Glutamatergic neuron (in vitro differentiated cells): ENCODE data around the gene SLC17A1. TPM values are rescaled to one million over a fixed set of nuclear protein-coding genes. Genes with fewer than 3 reads are reported as not detected.
"Not testable (repeated sequence)": the region's sequence is repeated elsewhere in the genome, so short reads cannot be mapped to it uniquely, and the experiment has no call there.

ENCODE experiments used
- DNase-seq: peaks from one replicate; pipeline ENCODE4 v3.0.0; 2022
- H3K27ac Mint-ChIP-seq: one replicate; pipeline ENCODE4 v1.8.0; 2020; ENCODE audit warnings: mild to moderate bottlenecking, mixed read lengths, inconsistent platforms; ENCODE audit not compliant: unreplicated experiment
- H3K27me3 Mint-ChIP-seq: one replicate; pipeline ENCODE4 v1.8.0; 2020; ENCODE audit warnings: mild to moderate bottlenecking, moderate library complexity, mixed read lengths, inconsistent platforms; ENCODE audit not compliant: unreplicated experiment
- H3K36me3 Mint-ChIP-seq: one replicate; pipeline ENCODE4 v1.8.0; 2020; ENCODE audit warnings: mild to moderate bottlenecking, mixed read lengths, inconsistent platforms; ENCODE audit not compliant: unreplicated experiment
- H3K4me1 Mint-ChIP-seq: one replicate; pipeline ENCODE4 v1.8.0; 2020; ENCODE audit warnings: mild to moderate bottlenecking, low read depth, mixed read lengths, inconsistent platforms; ENCODE audit not compliant: unreplicated experiment
- H3K4me3 Mint-ChIP-seq: one replicate; pipeline ENCODE4 v1.8.0; 2020; ENCODE audit warnings: mild to moderate bottlenecking, mixed read lengths, inconsistent platforms; ENCODE audit not compliant: unreplicated experiment
- H3K9me3 Mint-ChIP-seq: one replicate; pipeline ENCODE4 v1.8.0; 2020; ENCODE audit warnings: mild to moderate bottlenecking, moderate library complexity, mixed read lengths, inconsistent platforms; ENCODE audit not compliant: unreplicated experiment
- total RNA-seq: library from RNA; stranded (reverse); fragmentation: NEBNext Ultra II Directional; extraction: Animal tissue kit (Norgen Biotek cat#: 25700); gene quantifications from one replicate; pipeline ENCODE4 v1.2.1, GENCODE V29; 2021; ENCODE audit not compliant: unreplicated experiment
- TF ChIP-seq, protein P1 (sequence below): fragments of 200-600 bp; sonication (generic); IDR thresholded peaks from one replicate; pipeline ENCODE4 v1.5.0; 2021; ENCODE audit not compliant: partially characterized antibody, unreplicated experiment

Gene SLC17A1
- total RNA-seq, 1 donor from 2014 or later, result not detected

DNA sequence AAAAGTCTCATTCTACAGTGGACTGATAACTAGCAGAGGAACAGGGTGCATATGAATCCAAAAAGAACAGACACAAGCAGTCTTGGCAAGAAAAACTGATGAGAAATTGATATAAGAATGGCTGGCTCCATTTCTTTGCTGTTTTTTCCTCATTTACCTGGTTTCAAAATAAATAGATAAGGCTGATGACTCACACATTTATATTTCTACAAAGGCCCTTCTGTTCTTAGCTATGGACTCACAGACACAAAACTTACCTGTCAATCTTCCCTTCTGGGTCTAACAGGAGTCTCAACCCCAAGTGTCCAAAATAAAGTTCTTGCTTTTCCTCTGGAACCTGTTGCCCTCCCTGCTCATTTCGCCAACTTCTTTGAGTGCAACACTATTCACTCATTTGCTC, 76.4 kb downstream of the SLC17A1 start:
- no peaks in the 10 kb centered on the region for H3K4me1 Mint-ChIP-seq
- H3K4me3 Mint-ChIP-seq, result no peak overlapping the region
- no peaks in the 10 kb centered on the region for H3K36me3 Mint-ChIP-seq
- H3K9me3 Mint-ChIP-seq, result peaks cover 2% of the 10 kb centered on the region
- TF ChIP-seq, protein P1, sequence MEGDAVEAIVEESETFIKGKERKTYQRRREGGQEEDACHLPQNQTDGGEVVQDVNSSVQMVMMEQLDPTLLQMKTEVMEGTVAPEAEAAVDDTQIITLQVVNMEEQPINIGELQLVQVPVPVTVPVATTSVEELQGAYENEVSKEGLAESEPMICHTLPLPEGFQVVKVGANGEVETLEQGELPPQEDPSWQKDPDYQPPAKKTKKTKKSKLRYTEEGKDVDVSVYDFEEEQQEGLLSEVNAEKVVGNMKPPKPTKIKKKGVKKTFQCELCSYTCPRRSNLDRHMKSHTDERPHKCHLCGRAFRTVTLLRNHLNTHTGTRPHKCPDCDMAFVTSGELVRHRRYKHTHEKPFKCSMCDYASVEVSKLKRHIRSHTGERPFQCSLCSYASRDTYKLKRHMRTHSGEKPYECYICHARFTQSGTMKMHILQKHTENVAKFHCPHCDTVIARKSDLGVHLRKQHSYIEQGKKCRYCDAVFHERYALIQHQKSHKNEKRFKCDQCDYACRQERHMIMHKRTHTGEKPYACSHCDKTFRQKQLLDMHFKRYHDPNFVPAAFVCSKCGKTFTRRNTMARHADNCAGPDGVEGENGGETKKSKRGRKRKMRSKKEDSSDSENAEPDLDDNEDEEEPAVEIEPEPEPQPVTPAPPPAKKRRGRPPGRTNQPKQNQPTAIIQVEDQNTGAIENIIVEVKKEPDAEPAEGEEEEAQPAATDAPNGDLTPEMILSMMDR, result no peak
- DNase-seq, result no peak
- H3K27me3 Mint-ChIP-seq, result peaks cover 2% of the 10 kb centered on the region
- no peak overlapping the region for H3K27ac Mint-ChIP-seq

- Mint-ChIP-seq H3K4me1 (no peaks in the 10 kb centered on the region), H3K27me3 (peaks cover 2% of the 10 kb centered on the region), H3K4me3 (no peak within 1 kb of the TSS), H3K27ac (no peak within 1 kb of the TSS), H3K36me3 (no peaks in the 10 kb centered on the region), H3K9me3 (peaks cover 2% of the 10 kb centered on the region)
- TF ChIP-seq, protein P1, result no peak
- DNase-seq, result no peak
These were observed 77.3 kb downstream of the SLC17A1 start, which contains the start of gene SLC17A4 for GRCh38 chr6:25754535-25754934. TSS of gene SLC17A4 (plus strand) at chr6:25754742. CDS start at chr6:25761963, 7,221 bp downstream.

DNA sequence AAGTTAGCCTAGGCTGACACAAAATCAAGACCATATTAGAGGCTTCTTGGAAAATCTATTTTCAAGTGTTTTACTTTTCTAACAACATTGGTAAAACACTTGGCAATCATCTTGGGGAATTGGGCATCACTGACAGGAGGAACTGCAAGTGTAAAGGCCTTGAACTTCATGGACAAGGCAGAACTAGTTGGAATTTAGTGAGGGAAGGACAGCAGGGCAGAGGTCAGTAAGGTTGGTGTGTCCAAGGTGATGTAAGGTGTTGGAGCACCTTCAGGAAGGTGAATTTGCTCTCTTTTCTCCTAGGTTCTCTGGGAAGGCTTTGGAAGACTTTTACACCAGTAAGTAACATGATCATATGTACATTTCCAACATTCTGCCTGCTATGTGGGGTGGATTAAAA, 78.8 kb downstream of the SLC17A1 start:
- Mint-ChIP-seq H3K27me3 (peaks cover 2% of the 10 kb centered on the region), H3K27ac (no peak overlapping the region), H3K9me3 (peaks cover 2% of the 10 kb centered on the region), H3K36me3 (no peaks in the 10 kb centered on the region), H3K4me1 (peaks cover 6% of the 10 kb centered on the region), H3K4me3 (no peak overlapping the region)
- no peak for DNase-seq
- TF ChIP-seq, protein P1, result no peak

DNA sequence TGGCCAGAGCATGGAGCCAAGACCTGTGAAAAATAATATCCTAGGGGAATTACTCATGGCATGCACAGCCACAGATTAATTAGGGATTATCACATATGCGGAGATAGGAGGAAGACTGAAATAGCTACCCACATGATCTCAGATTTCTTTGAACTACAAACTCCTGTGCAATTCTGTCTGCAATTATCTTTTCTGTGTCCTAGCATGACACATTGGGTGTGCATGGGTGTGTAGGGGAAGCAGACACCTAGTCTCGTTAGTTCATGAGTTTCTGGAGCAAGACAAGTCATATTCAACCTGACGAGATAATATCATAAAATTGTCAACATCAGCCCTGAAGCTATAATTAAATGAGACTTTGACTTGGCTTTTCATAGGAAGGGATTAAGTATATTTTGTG, 80.9 kb downstream of the SLC17A1 start:
- no peak for DNase-seq
- Mint-ChIP-seq H3K27ac (no peak overlapping the region), H3K4me1 (peaks cover 8% of the 10 kb centered on the region), H3K27me3 (peaks cover 2% of the 10 kb centered on the region), H3K36me3 (no peaks in the 10 kb centered on the region), H3K9me3 (peaks cover 2% of the 10 kb centered on the region), H3K4me3 (no peak overlapping the region)
- TF ChIP-seq, protein P1, result no peak

GRCh38 chr6:25749837-25750236, 82.0 kb downstream of the SLC17A1 start:
- no peak overlapping the region for H3K27ac Mint-ChIP-seq
- H3K27me3 Mint-ChIP-seq, result peaks cover 2% of the 10 kb centered on the region
- H3K4me3 Mint-ChIP-seq, result no peak overlapping the region
- H3K9me3 Mint-ChIP-seq, result peaks cover 2% of the 10 kb centered on the region
- H3K4me1 Mint-ChIP-seq, result peaks cover 8% of the 10 kb centered on the region
- DNase-seq, result no peak
- TF ChIP-seq, protein P1, result no peak
- no peaks in the 10 kb centered on the region for H3K36me3 Mint-ChIP-seq

- not testable (repeated sequence) for H3K4me1 Mint-ChIP-seq, H3K27ac Mint-ChIP-seq, H3K9me3 Mint-ChIP-seq, H3K36me3 Mint-ChIP-seq, DNase-seq, H3K4me3 Mint-ChIP-seq, H3K27me3 Mint-ChIP-seq
These were observed 83.0 kb downstream of the SLC17A1 start for GRCh38 chr6:25748601-25749517.
